GM18502 (cell line): Measurements from ENCODE around the gene PTPRK.

Source experiments
- ATAC-seq: cut with Tn5 transposase; IDR thresholded peaks from one replicate; pipeline ENCODE4 v1.9.1; 2021; ENCODE audit warnings: mild to moderate bottlenecking; ENCODE audit not compliant: unreplicated experiment, poor library complexity

Gene PTPRK

GRCh38 chr6:128314190-128314589 lies 206.2 kb downstream of the PTPRK start:
- ATAC-seq = no peak

- no peak for ATAC-seq
These were observed 208.3 kb downstream of the PTPRK start for GRCh38 chr6:128311944-128312570.

GRCh38 chr6:128310451-128310850 lies 209.9 kb downstream of the PTPRK start:
- no peak for ATAC-seq

GRCh38 chr6:128307671-128308070 lies 212.7 kb downstream of the PTPRK start:
- no peak for ATAC-seq

GRCh38 chr6:128305976-128306375 lies 214.4 kb downstream of the PTPRK start:
- ATAC-seq = no peak

- no peak for ATAC-seq
These were observed 215.2 kb downstream of the PTPRK start for GRCh38 chr6:128305228-128305627.

- no peak for ATAC-seq
These were observed 216.5 kb downstream of the PTPRK start for GRCh38 chr6:128303870-128304269.

GRCh38 chr6:128302942-128303341 lies 217.5 kb downstream of the PTPRK start:
- no peak for ATAC-seq

- ATAC-seq = no peak
These were observed 224.7 kb downstream of the PTPRK start for GRCh38 chr6:128295670-128296069.

- ATAC-seq = no peak
These were observed 230.2 kb downstream of the PTPRK start for GRCh38 chr6:128290221-128290620.

- ATAC-seq = no peak
These were observed 236.3 kb downstream of the PTPRK start for GRCh38 chr6:128284128-128284527.

- no peak for ATAC-seq
These were observed 237.4 kb downstream of the PTPRK start for GRCh38 chr6:128282961-128283360.

- ATAC-seq = no peak
These were observed 239.4 kb downstream of the PTPRK start for GRCh38 chr6:128280960-128281359.

GRCh38 chr6:128280066-128280465 lies 240.3 kb downstream of the PTPRK start:
- no peak for ATAC-seq

GRCh38 chr6:128278836-128279235 lies 241.6 kb downstream of the PTPRK start:
- ATAC-seq = no peak

- no peak for ATAC-seq
These were observed 243.0 kb downstream of the PTPRK start for GRCh38 chr6:128277379-128277778.

GRCh38 chr6:128276311-128276710 lies 244.1 kb downstream of the PTPRK start:
- ATAC-seq = no peak

GRCh38 chr6:128275681-128276080 lies 244.7 kb downstream of the PTPRK start:
- ATAC-seq = no peak

GRCh38 chr6:128275030-128275429 lies 245.4 kb downstream of the PTPRK start:
- ATAC-seq = no peak

GRCh38 chr6:128271527-128271926 lies 248.9 kb downstream of the PTPRK start:
- ATAC-seq = no peak

GRCh38 chr6:128271011-128271410 lies 249.4 kb downstream of the PTPRK start:
- ATAC-seq = no peak

- no peak for ATAC-seq
These were observed 253.5 kb downstream of the PTPRK start for GRCh38 chr6:128266946-128267345.

- no peak for ATAC-seq
These were observed 254.7 kb downstream of the PTPRK start for GRCh38 chr6:128265706-128266105.
